Measurements from ENCODE around the gene RABGGTA. TPM values are rescaled to one million over a fixed set of nuclear protein-coding genes. Genes with fewer than 3 reads are reported as not detected.

Gene RABGGTA
- total RNA-seq, 1 donor from 2014 or later: 39.0 TPM

DNA sequence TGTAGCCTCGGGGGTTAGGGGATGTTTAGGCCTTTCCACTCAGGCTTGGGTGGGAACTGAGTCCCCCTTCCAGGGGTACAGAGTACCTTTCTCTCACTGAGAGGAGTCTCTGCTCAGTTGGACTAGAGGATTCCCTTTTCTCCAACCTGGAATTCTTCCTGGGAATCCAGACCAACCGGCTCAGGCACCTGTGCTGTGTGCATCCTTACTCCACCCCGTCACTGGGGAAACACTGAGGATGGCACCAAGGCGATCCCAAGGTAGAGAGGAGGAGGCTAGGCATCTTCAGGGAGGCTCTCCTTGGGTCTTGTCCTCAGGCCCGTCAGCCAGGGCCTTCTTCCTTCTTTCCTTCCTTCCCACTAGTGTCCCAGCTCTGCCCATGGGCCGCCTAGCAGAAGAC lies 7.5 kb downstream of the RABGGTA start:
- no peak for DNase-seq (ENCODE audit: low read depth)
- no peak overlapping the region for H3K4me3 ChIP-seq (ENCODE audit: low read depth, low read length)
- TF ChIP-seq, protein P1, sequence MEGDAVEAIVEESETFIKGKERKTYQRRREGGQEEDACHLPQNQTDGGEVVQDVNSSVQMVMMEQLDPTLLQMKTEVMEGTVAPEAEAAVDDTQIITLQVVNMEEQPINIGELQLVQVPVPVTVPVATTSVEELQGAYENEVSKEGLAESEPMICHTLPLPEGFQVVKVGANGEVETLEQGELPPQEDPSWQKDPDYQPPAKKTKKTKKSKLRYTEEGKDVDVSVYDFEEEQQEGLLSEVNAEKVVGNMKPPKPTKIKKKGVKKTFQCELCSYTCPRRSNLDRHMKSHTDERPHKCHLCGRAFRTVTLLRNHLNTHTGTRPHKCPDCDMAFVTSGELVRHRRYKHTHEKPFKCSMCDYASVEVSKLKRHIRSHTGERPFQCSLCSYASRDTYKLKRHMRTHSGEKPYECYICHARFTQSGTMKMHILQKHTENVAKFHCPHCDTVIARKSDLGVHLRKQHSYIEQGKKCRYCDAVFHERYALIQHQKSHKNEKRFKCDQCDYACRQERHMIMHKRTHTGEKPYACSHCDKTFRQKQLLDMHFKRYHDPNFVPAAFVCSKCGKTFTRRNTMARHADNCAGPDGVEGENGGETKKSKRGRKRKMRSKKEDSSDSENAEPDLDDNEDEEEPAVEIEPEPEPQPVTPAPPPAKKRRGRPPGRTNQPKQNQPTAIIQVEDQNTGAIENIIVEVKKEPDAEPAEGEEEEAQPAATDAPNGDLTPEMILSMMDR (conservative IDR thresholded peaks at IDR 0.05; ENCODE audit: low read depth, low read length): no peak

- no peak within 1 kb of the TSS for H3K4me3 ChIP-seq (ENCODE audit: low read depth, low read length)
- no peak for DNase-seq (ENCODE audit: low read depth)
- TF ChIP-seq, protein P1 (conservative IDR thresholded peaks at IDR 0.05; ENCODE audit: low read depth, low read length): no peak
Measured at GRCh38 chr14:24262821-24263733, 8.3 kb downstream of the RABGGTA start, which contains the start of gene TGM1. Gene TGM1, minus strand, starts transcription at chr14:24263177. Its CDS starts 825 bp downstream, at chr14:24262352.

DNA sequence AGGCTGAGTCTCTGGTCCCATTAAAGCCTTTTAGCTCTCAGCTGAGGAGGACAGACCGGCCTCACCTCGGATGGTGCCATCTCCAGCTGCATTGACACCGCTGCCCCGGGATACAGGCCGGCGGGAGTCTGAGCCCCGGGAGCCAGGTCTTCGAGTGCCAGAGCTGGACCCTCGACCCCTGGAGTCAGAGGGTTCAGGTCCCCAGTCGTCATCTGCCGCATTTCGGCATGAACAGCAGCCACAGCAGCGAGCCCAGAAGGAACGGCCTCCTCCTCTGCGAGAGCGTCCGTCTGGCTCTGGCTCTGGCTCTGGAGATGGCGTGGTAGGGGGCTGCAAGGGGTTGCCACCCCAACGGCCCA lies 9.4 kb downstream of the RABGGTA start:
- TF ChIP-seq, protein P1 (conservative IDR thresholded peaks at IDR 0.05; ENCODE audit: low read depth, low read length): no peak
- no peak overlapping the region for H3K4me3 ChIP-seq (ENCODE audit: low read depth, low read length)
- DNase-seq (ENCODE audit: low read depth): no peak

- TF ChIP-seq, protein P1 (conservative IDR thresholded peaks at IDR 0.05; ENCODE audit: low read depth, low read length): no peak
- H3K4me3 ChIP-seq (ENCODE audit: low read depth, low read length): no peak overlapping the region
- no peak for DNase-seq (ENCODE audit: low read depth)
Measured at GRCh38 chr14:24261256-24261968, 10.0 kb downstream of the RABGGTA start.

- H3K4me3 ChIP-seq (ENCODE audit: low read depth, low read length): no peak overlapping the region
- TF ChIP-seq, protein P1 (conservative IDR thresholded peaks at IDR 0.05; ENCODE audit: low read depth, low read length): no peak
- DNase-seq (ENCODE audit: low read depth): no peak
Measured at GRCh38 chr14:24260780-24261157, 10.6 kb downstream of the RABGGTA start.

- TF ChIP-seq, protein P1 (conservative IDR thresholded peaks at IDR 0.05; ENCODE audit: low read depth, low read length): no peak
- no peak overlapping the region for H3K4me3 ChIP-seq (ENCODE audit: low read depth, low read length)
- no peak for DNase-seq (ENCODE audit: low read depth)
Measured at GRCh38 chr14:24260026-24260779, 11.2 kb downstream of the RABGGTA start.
